ENCODE data around the gene ZNF554.
"Not testable (repeated sequence)": the region's sequence is repeated elsewhere in the genome, so short reads cannot be mapped to it uniquely, and the experiment has no call there.

Gene ZNF554

GRCh38 chr19:2790557-2791271 is 29.0 kb upstream of the ZNF554 start:
- no peak for DNase-seq (ENCODE audit: low read depth)

- DNase-seq (ENCODE audit: low read depth) = no peak
Observed at GRCh38 chr19:2791440-2791839, 28.2 kb upstream of the ZNF554 start.

GRCh38 chr19:2791876-2792275 is 27.8 kb upstream of the ZNF554 start:
- DNase-seq (ENCODE audit: low read depth) = no peak

GRCh38 chr19:2792666-2793065 is 27.0 kb upstream of the ZNF554 start:
- not testable (repeated sequence) for DNase-seq (ENCODE audit: low read depth)

GRCh38 chr19:2793126-2793525 is 26.5 kb upstream of the ZNF554 start:
- DNase-seq (ENCODE audit: low read depth) = no peak

- DNase-seq (ENCODE audit: low read depth) = no peak
Observed at GRCh38 chr19:2793577-2793976, 26.1 kb upstream of the ZNF554 start.

- DNase-seq (ENCODE audit: low read depth) = no peak
Observed at GRCh38 chr19:2795827-2796658, 23.6 kb upstream of the ZNF554 start.

- no peak for DNase-seq (ENCODE audit: low read depth)
Observed at GRCh38 chr19:2796659-2797266, 22.9 kb upstream of the ZNF554 start.

- no peak for DNase-seq (ENCODE audit: low read depth)
Observed at GRCh38 chr19:2797280-2797679, 22.4 kb upstream of the ZNF554 start.

GRCh38 chr19:2798158-2798685 is 21.4 kb upstream of the ZNF554 start:
- DNase-seq (ENCODE audit: low read depth) = no peak

GRCh38 chr19:2798733-2799132 is 20.9 kb upstream of the ZNF554 start:
- peak; percentile 19 for DNase-seq (ENCODE audit: low read depth)

GRCh38 chr19:2799273-2800020 is 20.2 kb upstream of the ZNF554 start:
- DNase-seq (ENCODE audit: low read depth) = no peak

- no peak for DNase-seq (ENCODE audit: low read depth)
Observed at GRCh38 chr19:2800506-2800905, 19.2 kb upstream of the ZNF554 start.

GRCh38 chr19:2802826-2803225 is 16.8 kb upstream of the ZNF554 start:
- DNase-seq (ENCODE audit: low read depth) = no peak

- no peak for DNase-seq (ENCODE audit: low read depth)
Observed at GRCh38 chr19:2803486-2804155, 16.0 kb upstream of the ZNF554 start.

GRCh38 chr19:2804156-2805004 is 15.3 kb upstream of the ZNF554 start:
- DNase-seq (ENCODE audit: low read depth) = no peak

- no peak for DNase-seq (ENCODE audit: low read depth)
Observed at GRCh38 chr19:2805261-2805900, 14.3 kb upstream of the ZNF554 start.

GRCh38 chr19:2805991-2806649 is 13.5 kb upstream of the ZNF554 start:
- no peak for DNase-seq (ENCODE audit: low read depth)

- DNase-seq (ENCODE audit: low read depth) = no peak
Observed at GRCh38 chr19:2806736-2807378, 12.8 kb upstream of the ZNF554 start.

All from EH (cell line).